Stimulated activated CD8-positive, alpha-beta memory T cell treated with anti-CD3 and anti-CD28 coated beads, Interleukin-4, amount 100 ng/mL, for 4 hours (primary cell): ENCODE results near the gene SYCE1L.
"Not testable (repeated sequence)": the region's sequence is repeated elsewhere in the genome, so short reads cannot be mapped to it uniquely, and the experiment has no call there.

ENCODE experiments used
- DNase-seq, 2 donors: peaks; one replicate each; pipeline ENCODE4 v3.0.0-alpha.2; 2020; ENCODE audit warnings: low read depth in 2 of 2, low spot score in 1 of 2

Gene SYCE1L

DNA sequence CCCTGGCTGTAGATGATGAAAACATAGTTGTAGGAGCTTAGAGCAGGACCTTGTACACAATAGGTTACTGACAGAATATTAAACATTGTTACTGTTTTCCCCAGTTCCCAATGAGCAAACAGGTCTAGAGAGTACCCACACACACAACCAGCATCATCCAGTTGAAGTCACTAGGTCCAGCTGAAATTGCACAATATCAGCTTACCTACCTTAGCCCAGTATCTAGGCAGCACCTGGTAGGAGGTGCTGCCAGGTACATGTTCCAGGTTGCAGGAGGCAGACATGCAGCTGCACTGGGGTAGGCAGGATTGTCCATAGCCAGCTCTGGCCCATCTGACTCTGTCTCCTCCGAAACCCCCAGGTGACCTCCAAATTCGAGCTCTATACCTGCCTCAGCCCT is 1.5 kb upstream of the SYCE1L start:
- no peak for DNase-seq

GRCh38 chr16:77206533-77206932 is 7.3 kb downstream of the SYCE1L start:
- no peak for DNase-seq

DNA sequence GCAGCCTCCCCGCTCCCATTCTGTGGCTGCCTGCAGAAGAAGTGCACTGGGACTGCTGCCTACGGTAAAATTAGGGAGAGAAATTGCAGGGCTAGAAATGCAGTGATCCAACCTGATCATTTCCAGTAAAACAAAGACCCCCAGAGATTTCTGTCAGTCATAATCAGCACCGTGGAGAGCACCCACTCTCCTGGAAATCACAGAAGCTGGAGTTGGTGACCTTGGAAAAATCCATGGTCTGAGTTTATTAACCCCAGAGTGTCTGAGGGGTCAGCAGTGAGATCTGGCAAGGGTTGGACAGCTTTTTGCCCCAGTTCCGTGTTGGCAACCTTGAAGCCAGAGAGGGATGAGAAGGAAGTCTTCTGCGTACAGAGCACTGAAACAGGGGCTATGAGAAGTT is 7.8 kb downstream of the SYCE1L start:
- DNase-seq = no peak

GRCh38 chr16:77208382-77208781 is 9.2 kb downstream of the SYCE1L start:
- DNase-seq = no peak

- peak; percentile 42 to 69 for DNase-seq
Observed at GRCh38 chr16:77211880-77212740, 12.9 kb downstream of the SYCE1L start.

DNA sequence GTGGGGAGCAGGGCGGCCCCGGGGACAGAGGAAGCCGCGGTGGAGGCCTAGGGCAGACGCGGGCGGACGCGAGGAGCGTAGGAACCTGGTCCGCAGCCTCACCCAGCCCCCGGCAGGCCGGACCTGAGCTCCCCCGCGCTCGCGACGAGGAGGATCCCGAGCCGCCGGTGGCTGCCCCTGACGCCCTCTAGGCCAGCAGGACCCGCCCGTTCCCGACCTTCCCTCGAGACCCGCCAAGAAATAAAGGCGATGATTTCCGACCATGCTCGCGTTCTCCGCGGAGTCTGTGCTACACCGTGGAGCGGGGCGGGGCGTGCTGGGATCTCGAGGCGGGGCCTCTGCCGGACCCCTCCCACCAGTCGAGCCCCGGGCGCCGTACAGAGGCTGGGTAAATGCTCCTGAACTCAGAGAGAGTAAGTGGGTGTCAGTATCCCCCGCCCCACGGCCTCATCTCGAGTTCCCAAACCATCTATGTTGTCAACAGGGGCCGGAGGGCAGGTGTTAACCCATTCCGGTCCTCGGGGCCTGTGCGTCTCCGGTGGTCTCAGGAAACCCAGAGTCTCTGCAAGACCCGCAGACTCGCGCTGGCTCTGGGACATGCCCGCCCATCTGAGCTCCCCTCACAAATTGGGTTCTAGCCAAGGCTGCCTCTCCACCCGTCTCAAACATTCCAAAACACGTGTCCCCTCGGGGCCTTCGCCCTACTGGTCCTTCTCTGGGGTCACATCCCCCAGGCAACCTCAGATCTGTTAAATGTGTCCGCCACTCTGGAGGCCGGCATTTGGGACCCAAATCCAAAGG is 13.7 kb downstream of the SYCE1L start:
- peak; percentile 42 to 52 for DNase-seq

- no peak for DNase-seq
Observed at GRCh38 chr16:77213542-77214106, 14.4 kb downstream of the SYCE1L start.

- no peak for DNase-seq
Observed at GRCh38 chr16:77214411-77215138, 15.4 kb downstream of the SYCE1L start.

DNA sequence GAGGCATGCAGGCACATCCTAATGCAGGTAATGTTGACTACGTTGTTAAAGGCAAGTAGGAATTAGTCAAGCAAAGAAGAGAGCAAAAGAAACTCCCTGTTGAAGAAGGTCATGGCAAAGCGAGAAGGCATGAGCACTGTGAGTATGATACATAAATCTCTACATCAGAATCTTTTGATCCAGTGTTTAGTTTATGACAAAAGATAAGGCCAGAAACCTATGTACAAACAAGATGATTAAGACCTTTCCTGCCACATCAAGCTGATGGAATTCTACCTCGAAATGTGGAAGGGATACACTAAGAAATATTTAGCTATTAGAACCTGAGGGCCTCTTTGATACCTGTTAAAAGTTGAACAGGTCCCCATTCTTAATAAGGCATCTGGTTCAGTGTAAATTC is 20.2 kb downstream of the SYCE1L start:
- DNase-seq = no peak

GRCh38 chr16:77220427-77220826 is 21.2 kb downstream of the SYCE1L start:
- no peak for DNase-seq

DNA sequence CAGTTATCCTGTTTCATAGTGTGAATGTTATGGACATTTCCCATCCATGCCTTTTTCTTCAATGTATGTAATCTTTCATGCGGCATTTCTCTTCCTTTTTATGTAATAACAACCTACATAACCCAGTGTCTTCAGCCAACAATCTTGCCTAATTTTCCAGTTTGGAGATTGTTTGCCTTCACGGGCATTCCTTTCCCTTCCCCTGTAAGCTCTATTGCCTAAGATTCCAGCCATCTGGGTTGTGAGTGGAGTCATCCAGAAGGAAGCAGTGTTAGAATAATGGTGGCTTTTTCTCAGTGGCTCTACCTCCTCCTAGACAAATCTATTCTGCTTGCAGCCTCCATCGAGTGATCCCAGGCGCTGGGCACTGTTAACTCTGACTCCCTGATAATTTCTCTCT is 22.3 kb downstream of the SYCE1L start:
- DNase-seq = no peak

DNA sequence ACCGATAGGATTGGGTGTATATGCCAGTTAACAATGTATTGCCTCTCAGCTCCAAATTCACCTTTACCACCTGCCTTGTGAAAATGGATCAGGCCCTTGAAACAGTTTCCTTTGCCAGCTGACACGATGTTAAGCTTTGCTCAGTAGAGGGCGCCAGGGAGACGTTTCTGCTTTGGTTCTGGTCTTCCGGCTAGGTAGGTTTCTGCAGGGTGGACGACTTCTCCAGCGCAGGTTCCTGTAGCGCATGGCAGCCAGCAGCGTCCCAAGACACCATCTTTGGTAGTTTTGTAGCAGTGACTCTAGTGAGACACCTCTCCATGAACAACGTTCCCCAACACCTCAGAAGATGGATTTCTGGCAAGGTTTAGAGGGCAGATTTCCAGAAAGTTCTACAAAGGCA is 24.0 kb downstream of the SYCE1L start:
- no peak for DNase-seq

DNA sequence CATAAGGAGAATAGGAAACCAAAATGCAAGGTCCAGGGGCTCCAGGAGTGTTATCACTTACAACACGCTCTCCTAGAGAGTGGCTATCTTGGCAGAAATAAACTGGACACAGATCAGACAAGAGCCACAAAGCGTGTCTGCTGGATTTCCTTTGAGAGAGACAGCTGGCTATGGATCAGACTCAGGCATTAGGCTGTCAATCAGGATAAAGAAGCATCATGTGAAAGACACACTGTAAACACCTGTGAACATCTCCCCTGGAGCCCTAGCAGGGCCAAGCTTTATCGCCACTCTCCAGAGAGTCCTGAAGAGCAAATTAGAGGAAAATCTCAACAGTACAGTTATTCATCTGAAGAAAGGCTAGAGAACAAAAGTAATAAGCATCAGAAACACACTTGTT is 26.0 kb downstream of the SYCE1L start:
- DNase-seq = no peak

DNA sequence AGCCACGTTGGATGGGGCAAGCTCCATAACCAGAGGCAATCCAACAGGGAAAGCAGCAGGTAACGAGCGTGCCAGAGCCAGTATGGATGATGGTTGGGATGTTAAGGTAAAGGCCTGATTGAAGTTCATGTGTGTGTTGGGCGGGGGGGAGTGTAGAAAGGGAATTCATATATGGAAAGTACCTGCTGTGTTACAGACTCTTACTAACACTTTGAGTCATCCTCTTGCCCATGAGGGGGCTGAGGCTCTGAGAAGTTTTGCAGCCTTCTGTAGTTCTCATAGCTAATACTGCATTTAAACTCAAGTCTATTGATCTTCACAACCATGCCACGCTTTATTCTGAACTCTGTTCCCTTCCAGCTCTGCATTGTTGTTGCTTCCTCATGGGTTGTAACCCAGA is 28.5 kb downstream of the SYCE1L start:
- DNase-seq = no peak

DNA sequence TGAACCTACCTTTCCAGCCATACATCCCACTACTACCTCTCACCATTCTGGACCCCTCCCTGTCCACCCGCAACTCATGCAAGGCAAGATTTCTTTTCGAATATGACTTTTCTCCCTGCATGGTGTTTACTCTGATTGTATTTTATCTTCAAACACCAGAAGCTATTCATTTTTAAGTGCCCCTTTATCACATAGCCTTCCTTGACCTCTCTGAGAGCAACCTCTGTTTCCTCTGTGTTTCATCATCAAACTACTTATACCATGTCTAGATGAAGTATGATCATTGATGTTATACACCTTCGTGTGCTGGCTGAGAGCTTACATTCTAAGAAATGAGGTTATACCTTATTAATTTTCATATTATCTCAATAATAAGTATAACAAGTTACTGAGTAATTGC is 31.8 kb downstream of the SYCE1L start:
- no peak for DNase-seq

DNA sequence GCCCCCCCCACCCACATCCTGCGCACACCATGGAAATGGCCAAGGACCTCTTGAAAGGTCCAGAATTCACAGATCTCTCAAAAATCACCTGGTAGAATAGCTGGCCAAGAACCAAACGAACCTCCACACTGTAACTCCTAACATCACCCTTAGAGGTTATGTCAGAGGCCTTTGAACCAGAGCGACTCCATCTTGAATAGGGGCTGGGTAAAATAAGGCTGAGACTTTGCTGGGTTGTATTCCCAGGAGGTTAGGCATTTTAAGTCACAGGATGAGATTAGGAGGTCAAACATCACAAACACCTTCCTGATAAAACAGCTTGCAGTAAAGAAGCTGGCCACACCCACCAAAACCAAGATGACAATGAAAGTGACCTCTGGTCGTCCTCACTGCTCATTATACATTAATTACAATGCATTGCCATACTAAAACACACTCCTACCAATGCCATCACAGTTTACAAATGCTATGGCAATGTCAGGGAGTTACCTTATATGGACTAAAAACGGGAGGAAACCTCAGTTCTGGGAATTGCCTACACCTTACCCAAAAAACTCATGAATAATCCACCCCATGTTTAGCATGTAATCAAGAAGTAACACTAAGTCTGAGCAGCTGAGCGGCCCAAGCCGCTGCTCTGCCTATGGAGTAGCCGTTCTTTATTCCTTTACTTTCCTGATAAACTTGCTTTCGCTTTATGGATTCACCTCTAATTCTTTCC is 34.8 kb downstream of the SYCE1L start:
- no peak for DNase-seq

- DNase-seq = no peak
Observed at GRCh38 chr16:77234611-77235010, 35.4 kb downstream of the SYCE1L start.

DNA sequence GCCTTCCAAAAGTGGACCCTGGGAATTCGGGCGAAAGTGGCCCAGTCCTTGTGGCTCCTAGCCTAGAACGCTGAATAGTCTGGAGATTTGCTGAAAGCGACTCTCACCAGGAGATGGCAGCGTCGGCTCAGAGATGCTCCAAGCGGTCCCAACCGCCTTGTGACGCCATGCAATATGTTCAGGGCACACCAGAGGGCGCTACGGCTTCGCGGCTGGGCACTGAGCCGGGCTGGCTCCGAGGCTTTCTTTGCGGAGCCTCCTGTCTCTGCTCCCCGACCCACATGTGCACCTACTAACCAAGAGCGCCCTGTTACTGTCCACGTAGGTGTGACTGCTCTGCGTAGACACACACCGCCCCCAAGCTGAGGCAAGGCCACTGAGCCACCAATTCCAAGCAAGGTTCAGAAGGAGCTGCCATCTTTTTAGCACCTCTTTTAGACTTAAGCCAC is 36.9 kb downstream of the SYCE1L start:
- DNase-seq = peak; percentile 60 to 74

GRCh38 chr16:77238593-77238992 is 39.4 kb downstream of the SYCE1L start:
- DNase-seq = no peak

DNA sequence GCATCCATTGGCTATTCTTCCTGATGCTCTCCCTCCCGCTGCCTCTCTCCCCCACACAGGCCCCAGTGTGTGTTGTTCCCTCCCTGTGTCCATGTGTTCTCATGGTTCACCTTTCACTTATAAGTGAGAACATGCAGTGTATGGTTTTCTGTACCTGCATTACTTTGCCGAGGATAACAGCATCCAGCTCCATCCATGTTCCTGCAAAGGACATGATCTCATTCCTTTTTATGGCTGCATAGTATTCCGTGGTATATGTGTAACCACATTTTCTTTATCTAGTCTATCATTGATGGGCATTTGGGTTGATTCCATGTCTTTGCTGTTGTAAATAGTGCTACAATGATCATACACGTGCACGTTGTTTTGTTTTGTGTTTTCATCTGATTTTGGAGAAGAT is 43.3 kb downstream of the SYCE1L start:
- not testable (repeated sequence) for DNase-seq

DNA sequence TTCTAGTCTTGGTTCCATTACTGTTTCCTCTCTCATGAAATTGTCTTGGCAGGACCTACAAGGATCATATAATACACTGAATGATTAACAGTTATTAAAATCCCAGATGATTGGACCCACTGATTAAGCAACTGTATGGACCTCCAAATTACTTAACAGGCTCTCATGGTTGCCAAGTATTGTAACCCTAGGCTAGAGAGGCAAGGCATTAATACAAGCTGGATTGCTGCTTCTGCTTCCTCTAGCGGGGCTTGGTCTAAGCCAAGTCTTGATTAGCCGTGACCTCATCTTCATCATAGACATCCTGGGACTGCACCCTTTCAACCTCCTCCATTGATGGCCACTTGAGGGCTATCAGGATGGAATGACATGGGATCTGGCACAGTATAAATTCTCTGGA is 46.9 kb downstream of the SYCE1L start:
- DNase-seq = no peak
